Measurements from ENCODE around the gene LPCAT2. TPM values are rescaled to one million over a fixed set of nuclear protein-coding genes. Genes with fewer than 3 reads are reported as not detected.

LPCAT2 gene, protein sequence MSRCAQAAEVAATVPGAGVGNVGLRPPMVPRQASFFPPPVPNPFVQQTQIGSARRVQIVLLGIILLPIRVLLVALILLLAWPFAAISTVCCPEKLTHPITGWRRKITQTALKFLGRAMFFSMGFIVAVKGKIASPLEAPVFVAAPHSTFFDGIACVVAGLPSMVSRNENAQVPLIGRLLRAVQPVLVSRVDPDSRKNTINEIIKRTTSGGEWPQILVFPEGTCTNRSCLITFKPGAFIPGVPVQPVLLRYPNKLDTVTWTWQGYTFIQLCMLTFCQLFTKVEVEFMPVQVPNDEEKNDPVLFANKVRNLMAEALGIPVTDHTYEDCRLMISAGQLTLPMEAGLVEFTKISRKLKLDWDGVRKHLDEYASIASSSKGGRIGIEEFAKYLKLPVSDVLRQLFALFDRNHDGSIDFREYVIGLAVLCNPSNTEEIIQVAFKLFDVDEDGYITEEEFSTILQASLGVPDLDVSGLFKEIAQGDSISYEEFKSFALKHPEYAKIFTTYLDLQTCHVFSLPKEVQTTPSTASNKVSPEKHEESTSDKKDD
- 1.8 and 3.7 TPM in 2 replicates for total RNA-seq

DNA sequence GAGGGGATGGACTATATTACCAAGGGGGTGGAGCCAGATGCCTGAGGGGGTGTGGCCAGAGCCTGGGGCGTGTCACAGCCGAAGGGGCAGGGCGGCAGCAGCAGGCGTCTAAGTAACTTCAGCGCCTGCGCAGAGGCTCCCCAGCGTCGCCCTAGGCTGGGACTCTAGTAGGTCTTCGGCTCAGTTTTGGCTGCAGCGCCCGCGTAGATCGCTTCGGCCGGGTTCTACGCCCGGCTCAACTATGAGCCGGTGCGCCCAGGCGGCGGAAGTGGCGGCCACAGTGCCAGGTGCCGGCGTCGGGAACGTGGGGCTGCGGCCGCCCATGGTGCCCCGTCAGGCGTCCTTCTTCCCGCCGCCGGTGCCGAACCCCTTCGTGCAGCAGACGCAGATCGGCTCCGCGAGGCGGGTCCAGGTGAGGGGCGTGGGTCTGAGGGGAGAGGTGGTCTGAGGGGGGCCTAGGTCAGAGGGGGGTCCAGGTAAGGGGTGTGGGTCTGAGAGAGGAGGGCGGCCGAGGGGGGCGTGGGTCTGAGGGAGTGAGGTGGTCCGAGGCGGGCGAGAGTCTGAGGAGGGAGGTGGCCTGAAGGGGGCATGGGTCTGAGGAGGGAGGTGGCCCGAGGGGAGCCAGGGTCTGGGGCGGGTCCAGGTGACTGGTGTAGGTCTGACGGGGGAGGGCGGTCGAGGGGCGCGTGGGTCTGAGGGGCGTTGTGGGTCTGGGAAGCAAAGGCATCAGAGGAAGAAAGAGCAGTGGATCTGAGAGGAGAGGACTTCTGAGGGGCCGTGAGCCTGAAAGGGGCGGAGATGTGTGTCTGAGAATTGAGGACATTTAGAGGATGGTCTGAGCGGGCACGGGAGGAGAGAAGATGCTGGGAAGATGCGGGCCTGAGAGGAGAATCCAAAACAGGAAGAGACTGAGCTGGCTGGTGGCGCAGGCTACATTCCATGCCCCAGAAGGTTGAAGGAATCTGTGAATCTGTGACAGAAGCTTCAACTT is at the start of gene LPCAT2:
TSS of gene LPCAT2 (plus strand) at position 132 of the 991 bp plus-strand sequence. CDS start at position 242, 110 bp downstream.
- DNase-seq, result peak; percentile 89
- H3K27ac Mint-ChIP-seq, result peak within 1 kb of the TSS; percentile 26
- H3K27me3 Mint-ChIP-seq, result peaks cover 30% of the 10 kb centered on the region
- H3K36me3 Mint-ChIP-seq (ENCODE audit: low read depth), result no peaks in the 10 kb centered on the region
- H3K4me1 Mint-ChIP-seq, result peaks cover 10% of the 10 kb centered on the region
- H3K4me3 Mint-ChIP-seq, result peak within 1 kb of the TSS; percentile 79
- intact Hi-C loops (cut with micrococcal nuclease), result no loop called here
- peaks cover 17% of the 10 kb centered on the region for H3K9me3 Mint-ChIP-seq

DNA sequence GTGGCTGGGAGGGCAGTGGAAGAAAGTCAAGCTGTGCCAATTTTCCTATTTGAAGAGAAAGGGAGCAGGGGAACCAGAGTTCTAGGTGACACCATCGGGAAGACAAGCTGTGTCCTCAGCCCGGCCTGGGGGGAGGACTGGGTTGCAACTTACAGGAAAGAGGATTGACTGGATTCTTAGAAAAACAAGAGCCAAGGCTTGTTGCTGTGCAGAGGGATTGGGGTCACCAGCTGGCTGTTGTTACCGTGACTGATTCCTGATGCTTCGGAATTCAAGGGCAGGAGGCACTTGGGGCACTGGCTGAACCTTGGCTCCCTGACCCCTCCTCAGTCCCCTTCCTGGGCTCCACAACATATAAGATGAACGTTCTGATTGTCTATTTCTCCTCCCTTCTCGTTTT is 46.6 kb upstream of the LPCAT2 start:
- intact Hi-C loops (cut with micrococcal nuclease), result no loop called here
- no peak for DNase-seq
- Mint-ChIP-seq H3K9me3 (no peaks in the 10 kb centered on the region), H3K27ac (no peak overlapping the region), H3K4me1 (peaks cover 6% of the 10 kb centered on the region), H3K36me3 (ENCODE audit: low read depth) (no peaks in the 10 kb centered on the region), H3K4me3 (no peak overlapping the region), H3K27me3 (no peaks in the 10 kb centered on the region)

DNA sequence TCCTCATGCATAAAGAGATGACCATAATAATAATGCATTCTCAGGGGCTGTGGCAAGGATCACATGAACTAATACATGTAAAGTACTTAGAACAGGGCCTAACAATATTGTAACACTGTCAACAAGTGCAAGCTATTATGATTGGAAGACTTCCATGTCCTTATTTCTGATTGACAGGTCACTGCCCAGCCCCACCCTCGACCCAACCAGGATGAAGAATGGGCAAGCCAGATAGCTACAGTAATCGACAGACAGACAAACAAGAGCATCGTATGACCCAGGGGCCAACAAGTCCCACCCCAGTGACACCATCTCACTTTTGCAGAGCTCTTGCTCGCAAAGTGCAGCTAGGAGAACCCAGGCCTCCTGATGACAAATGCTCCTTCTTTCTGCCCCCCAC is 44.5 kb upstream of the LPCAT2 start:
- no peaks in the 10 kb centered on the region for H3K36me3 Mint-ChIP-seq (ENCODE audit: low read depth)
- intact Hi-C loops (cut with micrococcal nuclease), result no loop called here
- no peaks in the 10 kb centered on the region for H3K27me3 Mint-ChIP-seq
- no peak for DNase-seq
- H3K9me3 Mint-ChIP-seq, result no peaks in the 10 kb centered on the region
- H3K4me1 Mint-ChIP-seq, result peaks cover 6% of the 10 kb centered on the region
- no peak overlapping the region for H3K4me3 Mint-ChIP-seq
- no peak overlapping the region for H3K27ac Mint-ChIP-seq

DNA sequence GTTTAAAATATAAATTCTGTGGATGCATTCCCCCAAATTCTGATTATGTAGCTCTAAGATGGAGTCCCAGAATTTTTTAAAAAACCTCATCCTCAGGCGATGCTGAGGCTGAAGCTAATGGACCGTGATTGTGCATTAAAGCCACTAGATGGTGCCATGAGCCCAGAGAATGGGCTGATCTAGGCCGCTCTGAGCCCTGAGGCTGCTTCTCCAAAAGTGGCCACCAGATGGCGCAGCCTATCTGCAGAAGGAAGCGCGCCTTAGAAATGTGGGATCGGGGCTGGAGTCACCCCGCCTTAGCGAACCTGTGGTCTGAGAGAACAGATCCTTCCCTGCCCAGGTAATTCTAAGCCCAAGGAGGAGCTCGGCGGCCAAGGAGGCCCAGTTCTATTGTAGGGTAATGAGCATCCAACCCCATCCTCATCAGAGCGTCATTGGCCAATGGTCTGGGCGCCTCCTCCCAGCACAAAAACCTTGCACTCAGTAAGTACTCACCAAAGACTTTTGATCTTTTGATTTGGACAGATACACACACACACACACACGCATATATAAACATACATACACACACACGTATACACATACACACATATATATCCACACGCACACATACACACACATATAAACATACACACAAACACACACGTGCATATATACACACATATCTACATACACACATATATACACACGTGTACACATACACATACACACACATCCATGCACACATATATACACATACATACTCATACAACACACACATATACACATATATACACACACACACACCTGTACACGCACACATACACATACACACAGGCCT is 43.6 kb upstream of the LPCAT2 start:
- Mint-ChIP-seq H3K4me3 (no peak overlapping the region), H3K36me3 (ENCODE audit: low read depth) (no peaks in the 10 kb centered on the region), H3K9me3 (no peaks in the 10 kb centered on the region), H3K27me3 (no peaks in the 10 kb centered on the region), H3K27ac (peak overlapping the region; percentile 42), H3K4me1 (peaks cover 6% of the 10 kb centered on the region)
- intact Hi-C loops (cut with micrococcal nuclease), result loop anchor here (1.0 kb wide), 3 partner anchors 78 to 378 kb away; no protein-coding TSS in a partner anchor
- DNase-seq, result peak; percentile 95

DNA sequence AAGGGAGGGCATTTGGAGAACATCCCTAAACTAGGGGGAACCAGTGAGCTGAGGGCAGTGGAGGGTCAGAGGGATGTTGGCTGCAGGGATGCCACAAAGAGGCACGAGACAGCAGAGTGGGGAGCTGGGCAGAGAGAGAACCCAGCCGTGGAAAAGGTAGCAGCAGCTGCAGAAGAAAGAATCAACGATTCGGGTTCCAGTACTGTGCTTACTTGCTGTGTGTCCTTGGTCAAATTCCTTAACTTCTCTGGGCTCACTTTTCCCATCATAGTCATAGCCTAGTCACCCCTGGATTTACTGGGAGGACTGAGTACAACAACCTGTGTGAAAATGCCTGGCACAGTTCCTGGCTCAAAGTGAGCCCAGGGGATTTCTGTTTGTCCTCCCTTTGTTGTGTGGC is 42.7 kb upstream of the LPCAT2 start:
- no peaks in the 10 kb centered on the region for H3K27me3 Mint-ChIP-seq
- intact Hi-C loops (cut with micrococcal nuclease), result no loop called here
- H3K36me3 Mint-ChIP-seq (ENCODE audit: low read depth), result no peaks in the 10 kb centered on the region

GRCh38 chr16:55467898-55468297 is 41.0 kb upstream of the LPCAT2 start:
- H3K9me3 Mint-ChIP-seq, result no peaks in the 10 kb centered on the region
- H3K4me3 Mint-ChIP-seq, result no peak overlapping the region
- H3K27ac Mint-ChIP-seq, result no peak overlapping the region
- no peak for DNase-seq
- intact Hi-C loops (cut with micrococcal nuclease), result no loop called here
- H3K27me3 Mint-ChIP-seq, result no peaks in the 10 kb centered on the region
- H3K36me3 Mint-ChIP-seq (ENCODE audit: low read depth), result no peaks in the 10 kb centered on the region
- H3K4me1 Mint-ChIP-seq, result peaks cover 11% of the 10 kb centered on the region

More for the DNA sequence above, 42.7 kb upstream of the LPCAT2 start:
- Mint-ChIP-seq H3K4me3 (no peak overlapping the region), H3K27ac (no peak overlapping the region), H3K4me1 (peaks cover 6% of the 10 kb centered on the region), H3K9me3 (no peaks in the 10 kb centered on the region)
- no peak for DNase-seq

GRCh38 chr16:55468352-55468990 is 40.4 kb upstream of the LPCAT2 start:
- no peak overlapping the region for H3K27ac Mint-ChIP-seq
- intact Hi-C loops (cut with micrococcal nuclease), result no loop called here
- no peak for DNase-seq

DNA sequence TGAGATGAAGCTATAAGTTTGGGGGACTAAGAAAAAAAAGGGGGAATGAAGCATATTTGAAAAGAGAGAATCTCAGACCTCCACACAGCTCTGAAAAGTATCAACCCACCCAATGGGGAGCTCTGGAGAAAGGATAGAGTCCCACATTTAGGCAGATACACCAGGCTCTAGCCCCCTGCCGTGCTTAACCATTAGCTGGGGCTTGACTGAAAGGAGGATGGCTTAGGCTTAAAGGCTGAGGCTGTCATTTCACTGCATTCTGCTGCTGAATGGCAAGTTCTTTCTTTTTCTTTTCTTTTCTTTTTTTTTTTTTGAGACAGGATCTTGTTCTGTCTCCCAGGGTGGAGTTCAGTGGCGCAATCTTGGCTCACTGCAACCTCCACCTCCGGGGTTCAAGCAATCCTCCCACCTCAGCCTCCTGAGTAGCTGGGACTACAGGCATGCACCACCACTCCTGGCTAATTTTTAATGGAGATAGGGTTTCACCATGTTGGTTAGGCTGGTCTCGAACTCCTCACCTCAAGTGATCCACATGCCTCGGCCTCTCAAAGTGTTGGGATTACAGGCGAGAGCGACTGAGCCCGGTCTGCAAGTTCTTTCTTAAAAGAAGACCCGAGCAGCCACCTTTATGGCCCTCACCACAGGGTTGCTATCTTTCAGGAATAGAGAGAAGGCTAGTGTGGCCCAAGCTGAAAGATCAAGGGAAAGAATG is 38.9 kb upstream of the LPCAT2 start:
- intact Hi-C loops (cut with micrococcal nuclease), result no loop called here
- H3K27ac Mint-ChIP-seq, result no peak overlapping the region
- peaks cover 11% of the 10 kb centered on the region for H3K4me1 Mint-ChIP-seq
- H3K4me3 Mint-ChIP-seq, result no peak overlapping the region
- H3K9me3 Mint-ChIP-seq, result no peaks in the 10 kb centered on the region
- no peaks in the 10 kb centered on the region for H3K36me3 Mint-ChIP-seq (ENCODE audit: low read depth)
- no peaks in the 10 kb centered on the region for H3K27me3 Mint-ChIP-seq
- no peak for DNase-seq

More at GRCh38 chr16:55468352-55468990, 40.4 kb upstream of the LPCAT2 start:
- Mint-ChIP-seq H3K4me1 (peaks cover 11% of the 10 kb centered on the region), H3K4me3 (no peak overlapping the region), H3K27me3 (no peaks in the 10 kb centered on the region), H3K9me3 (no peaks in the 10 kb centered on the region), H3K36me3 (ENCODE audit: low read depth) (no peaks in the 10 kb centered on the region)

DNA sequence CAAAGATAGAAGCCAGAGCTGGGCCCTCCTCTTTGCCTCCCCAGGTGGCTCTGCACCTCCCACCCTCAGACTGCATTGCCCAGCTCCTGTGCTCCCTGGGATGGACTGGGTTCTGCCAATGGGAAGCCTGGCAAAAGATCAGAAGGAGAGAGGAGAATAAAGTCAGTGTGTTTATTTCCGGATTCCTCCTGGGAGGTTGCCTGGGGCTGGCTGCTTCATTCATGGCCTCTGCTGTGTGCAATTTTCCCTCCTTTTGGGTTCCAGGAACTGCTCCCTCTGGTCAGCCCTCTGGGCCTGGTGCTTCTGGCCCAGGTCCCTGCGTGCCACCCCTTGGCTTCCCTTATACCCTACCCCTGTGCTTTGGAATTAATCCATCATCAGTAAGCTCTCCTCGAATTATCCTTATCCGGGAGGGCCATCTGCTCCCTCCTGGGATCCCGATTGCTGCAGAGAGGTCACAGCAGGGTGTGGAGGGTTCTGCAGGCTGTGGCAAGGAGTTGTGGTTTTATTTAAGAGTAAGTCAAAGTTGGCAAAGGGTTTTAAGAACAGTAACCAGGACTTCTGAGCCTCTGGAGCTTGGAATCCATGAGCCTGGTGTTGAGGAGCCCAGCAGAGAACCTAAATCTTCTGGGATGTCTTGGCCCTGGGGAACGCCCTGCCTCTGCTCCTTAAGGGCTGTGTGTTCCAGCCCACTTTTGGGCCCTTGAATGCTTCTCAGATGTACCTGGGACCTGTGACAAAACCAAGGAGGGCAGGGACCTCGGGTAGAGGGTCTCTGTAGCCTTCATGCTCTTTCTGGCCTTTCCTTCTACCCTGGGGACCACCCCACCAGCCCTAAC is 38.1 kb upstream of the LPCAT2 start:
- intact Hi-C loops (cut with micrococcal nuclease), result loop anchor here (1.0 kb wide), 1 partner anchor 30 kb away; no protein-coding TSS in a partner anchor
- H3K36me3 Mint-ChIP-seq (ENCODE audit: low read depth), result no peaks in the 10 kb centered on the region
- no peak overlapping the region for H3K27ac Mint-ChIP-seq
- H3K4me3 Mint-ChIP-seq, result no peak overlapping the region
- no peaks in the 10 kb centered on the region for H3K9me3 Mint-ChIP-seq
- H3K4me1 Mint-ChIP-seq, result peaks cover 5% of the 10 kb centered on the region
- no peaks in the 10 kb centered on the region for H3K27me3 Mint-ChIP-seq
- no peak for DNase-seq

GRCh38 chr16:55471448-55472097 is 37.3 kb upstream of the LPCAT2 start:
- Mint-ChIP-seq H3K27me3 (no peaks in the 10 kb centered on the region), H3K9me3 (no peaks in the 10 kb centered on the region), H3K4me3 (no peak overlapping the region), H3K36me3 (ENCODE audit: low read depth) (no peaks in the 10 kb centered on the region), H3K4me1 (peaks cover 5% of the 10 kb centered on the region), H3K27ac (peak overlapping the region; percentile 59)
- DNase-seq, result peak; percentile 60
- intact Hi-C loops (cut with micrococcal nuclease), result loop anchor here (1.0 kb wide), 1 partner anchor 29 kb away; no protein-coding TSS in a partner anchor

- no peak for DNase-seq
- H3K36me3 Mint-ChIP-seq (ENCODE audit: low read depth), result no peaks in the 10 kb centered on the region
- H3K4me1 Mint-ChIP-seq, result peaks cover 5% of the 10 kb centered on the region
- no peak overlapping the region for H3K27ac Mint-ChIP-seq
- H3K4me3 Mint-ChIP-seq, result no peak overlapping the region
- H3K9me3 Mint-ChIP-seq, result no peaks in the 10 kb centered on the region
- H3K27me3 Mint-ChIP-seq, result peaks cover 10% of the 10 kb centered on the region
- intact Hi-C loops (cut with micrococcal nuclease), result no loop called here
Measured at GRCh38 chr16:55473587-55473986, 35.3 kb upstream of the LPCAT2 start.
